NB4 (cell line): ENCODE data around the gene COL6A1.

ENCODE experiments used
- MYC ChIP-seq: IDR thresholded peaks from 2 replicates; pipeline ENCODE4 v1.6.1; 2011; ENCODE audit warnings: low read depth, low read length
- POLR2A ChIP-seq: IDR thresholded peaks from 2 replicates; pipeline ENCODE4 v1.6.1; 2011; ENCODE audit warnings: mild to moderate bottlenecking; ENCODE audit not compliant: insufficient read length; ENCODE audit errors: extremely low read depth
- TF ChIP-seq, protein P1 (sequence below): IDR thresholded peaks from one replicate; pipeline ENCODE4 v1.5.1; 2012; ENCODE audit warnings: low read depth, low read length
- TF ChIP-seq, protein P2 (sequence below): IDR thresholded peaks from 2 replicates; pipeline ENCODE4 v1.6.1; 2011; ENCODE audit warnings: low read depth, low read length

GRCh38 chr21:45982758-45983648 lies 1.4 kb downstream of the COL6A1 start:
- TF ChIP-seq MYC (no peak), POLR2A (no peak)
- TF ChIP-seq, protein P1, sequence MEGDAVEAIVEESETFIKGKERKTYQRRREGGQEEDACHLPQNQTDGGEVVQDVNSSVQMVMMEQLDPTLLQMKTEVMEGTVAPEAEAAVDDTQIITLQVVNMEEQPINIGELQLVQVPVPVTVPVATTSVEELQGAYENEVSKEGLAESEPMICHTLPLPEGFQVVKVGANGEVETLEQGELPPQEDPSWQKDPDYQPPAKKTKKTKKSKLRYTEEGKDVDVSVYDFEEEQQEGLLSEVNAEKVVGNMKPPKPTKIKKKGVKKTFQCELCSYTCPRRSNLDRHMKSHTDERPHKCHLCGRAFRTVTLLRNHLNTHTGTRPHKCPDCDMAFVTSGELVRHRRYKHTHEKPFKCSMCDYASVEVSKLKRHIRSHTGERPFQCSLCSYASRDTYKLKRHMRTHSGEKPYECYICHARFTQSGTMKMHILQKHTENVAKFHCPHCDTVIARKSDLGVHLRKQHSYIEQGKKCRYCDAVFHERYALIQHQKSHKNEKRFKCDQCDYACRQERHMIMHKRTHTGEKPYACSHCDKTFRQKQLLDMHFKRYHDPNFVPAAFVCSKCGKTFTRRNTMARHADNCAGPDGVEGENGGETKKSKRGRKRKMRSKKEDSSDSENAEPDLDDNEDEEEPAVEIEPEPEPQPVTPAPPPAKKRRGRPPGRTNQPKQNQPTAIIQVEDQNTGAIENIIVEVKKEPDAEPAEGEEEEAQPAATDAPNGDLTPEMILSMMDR, result no peak
- TF ChIP-seq, protein P2, sequence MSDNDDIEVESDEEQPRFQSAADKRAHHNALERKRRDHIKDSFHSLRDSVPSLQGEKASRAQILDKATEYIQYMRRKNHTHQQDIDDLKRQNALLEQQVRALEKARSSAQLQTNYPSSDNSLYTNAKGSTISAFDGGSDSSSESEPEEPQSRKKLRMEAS, result no peak
